Tibial artery (tissue), 4 donors: Measurements from ENCODE around the gene RWDD1.

Experiments
- DNase-seq, 2 donors: peaks; one replicate each; pipeline ENCODE4 v3.0.0-alpha.2; 2019
- H3K27ac ChIP-seq, 2 donors: fragments of 200-600 bp; sonication (generic) in 1 of 2; 1 replicate in 1 of 2; 2 replicates in 1 of 2; pipeline ENCODE4 v1.5.1; 2018 to 2019; ENCODE audit warnings: mild to moderate bottlenecking in 1 of 2
- H3K27me3 ChIP-seq, 2 donors: fragments of 200-600 bp; sonication (generic) in 1 of 2; one replicate each; pipeline versions ENCODE4 v1.5.1 to v1.6.0; 2016 to 2019
- H3K36me3 ChIP-seq, 3 donors: fragments of 200-600 bp; sonication (generic) in 2 of 3; one replicate each; pipeline ENCODE4 v1.5.1; 2016 to 2019; ENCODE audit warnings: mild to moderate bottlenecking in 2 of 3
- H3K4me1 ChIP-seq, 4 donors: fragments of 200-600 bp; sonication (generic) in 2 of 4; 1 replicate in 3 of 4; 2 replicates in 1 of 4; pipeline ENCODE4 v1.5.1; 2016 to 2019
- H3K4me3 ChIP-seq, 2 donors: fragments of 200-600 bp; sonication (generic) in 1 of 2; 1 replicate in 1 of 2; 2 replicates in 1 of 2; pipeline ENCODE4 v1.5.1; 2018 to 2019; ENCODE audit warnings: mild to moderate bottlenecking in 2 of 2
- H3K9me3 ChIP-seq, 3 donors: fragments of 200-600 bp; sonication (generic) in 1 of 3; one replicate each; pipeline ENCODE4 v1.5.1; 2016 to 2019
- CTCF ChIP-seq, 2 experiments: fragments of 200-600 bp in 1 of 2; fragments of 450-650 bp in 1 of 2; IDR thresholded peaks; one replicate each; pipeline ENCODE4 v1.5.1; 2017 to 2019; ENCODE audit warnings: antibody characterized with exemption in 2 of 2, mild to moderate bottlenecking in 1 of 2, moderate library complexity in 1 of 2
- intact Hi-C: fragments of 100-400 bp; cut with DNase I; formaldehyde crosslinking; loops from one replicate; pipeline ENCODE4 v1.15.0; 2023; ENCODE audit warnings: low total_unique reads

RWDD1 gene

GRCh38 chr6:116561377-116562018, 9.8 kb upstream of the RWDD1 start:
- peaks cover 0 to 9% (median 2%) of the 10 kb centered on the region in 4 donors for H3K4me1 ChIP-seq
- DNase-seq: peak; percentile 81 to 87
- intact Hi-C loops: no loop called here
- no peaks in the 10 kb centered on the region for H3K27me3 ChIP-seq
- H3K9me3 ChIP-seq: no peaks in the 10 kb centered on the region
- no peaks in the 10 kb centered on the region for H3K36me3 ChIP-seq
- H3K27ac ChIP-seq: no peak overlapping the region
- TF ChIP-seq CTCF (IDR thresholded peaks at IDR 0.05): peak; percentile 80 to 94
- peak overlapping the region; percentile 20 to 28 for H3K4me3 ChIP-seq

- no peak overlapping the region for H3K27ac ChIP-seq
- no peaks in the 10 kb centered on the region for H3K36me3 ChIP-seq
- H3K9me3 ChIP-seq: no peaks in the 10 kb centered on the region
- no peak overlapping the region for H3K4me3 ChIP-seq
- H3K27me3 ChIP-seq: no peaks in the 10 kb centered on the region
- peaks cover 0 to 9% (median 2%) of the 10 kb centered on the region in 4 donors for H3K4me1 ChIP-seq
- TF ChIP-seq CTCF (IDR thresholded peaks at IDR 0.05): no peak
- intact Hi-C loops: no loop called here
- no peak for DNase-seq
These were observed 9.3 kb upstream of the RWDD1 start for GRCh38 chr6:116562019-116562403.

- no peaks in the 10 kb centered on the region for H3K9me3 ChIP-seq
- no peak for TF ChIP-seq CTCF (IDR thresholded peaks at IDR 0.05)
- H3K27ac ChIP-seq: no peak overlapping the region
- no peak overlapping the region for H3K4me3 ChIP-seq
- H3K27me3 ChIP-seq: no peaks in the 10 kb centered on the region
- peaks cover 0 to 9% (median 2%) of the 10 kb centered on the region in 4 donors for H3K4me1 ChIP-seq
- no peak for DNase-seq
- no peaks in the 10 kb centered on the region for H3K36me3 ChIP-seq
- intact Hi-C loops: no loop called here
These were observed 8.7 kb upstream of the RWDD1 start for GRCh38 chr6:116562614-116563013.

GRCh38 chr6:116563830-116564229, 7.5 kb upstream of the RWDD1 start:
- intact Hi-C loops: no loop called here
- no peak for TF ChIP-seq CTCF (IDR thresholded peaks at IDR 0.05)
- H3K36me3 ChIP-seq: no peaks in the 10 kb centered on the region
- DNase-seq: no peak
- no peaks in the 10 kb centered on the region for H3K27me3 ChIP-seq
- H3K4me3 ChIP-seq: no peak overlapping the region
- H3K27ac ChIP-seq: no peak overlapping the region
- no peaks in the 10 kb centered on the region for H3K9me3 ChIP-seq
- H3K4me1 ChIP-seq: peaks cover 0 to 5% (median 2%) of the 10 kb centered on the region in 4 donors

GRCh38 chr6:116564311-116564710, 7.0 kb upstream of the RWDD1 start:
- no peak for TF ChIP-seq CTCF (IDR thresholded peaks at IDR 0.05)
- no peak overlapping the region for H3K4me3 ChIP-seq
- DNase-seq: no peak
- no peaks in the 10 kb centered on the region for H3K36me3 ChIP-seq
- H3K4me1 ChIP-seq: peaks cover 0 to 5% (median 2%) of the 10 kb centered on the region in 4 donors
- H3K27me3 ChIP-seq: no peaks in the 10 kb centered on the region
- H3K27ac ChIP-seq: no peak overlapping the region
- intact Hi-C loops: no loop called here
- H3K9me3 ChIP-seq: no peaks in the 10 kb centered on the region
